IMR-90 (cell line): ENCODE data around the gene CDH13. TPM values are rescaled to one million over a fixed set of nuclear protein-coding genes. Genes with fewer than 3 reads are reported as not detected.

Experiments
- ATAC-seq: fragments of 200-7000 bp; cut with Tn5 transposase; 2 replicates; pipeline ENCODE4 v1.9.1; 2020; ENCODE audit warnings: low read depth, mild to moderate bottlenecking, moderate library complexity
- BruUV-seq: library from RNA; stranded (reverse); fragments of 400-500 nt; replicated peaks from 2 replicates; lab custom pipeline; 2021; lab: Mats Ljungman, UMichigan
- CTCF ChIA-PET: fragments of 300-600 bp; formaldehyde crosslinking; extraction: SDS; loops from one replicate; lab custom pipeline; 2021; ENCODE audit warnings: antibody characterized with exemption; lab: Yijun Ruan, JAX
- POLR2A ChIA-PET: fragments of 300-600 bp; sonication (Branson Sonifier 250); formaldehyde crosslinking; loops from one replicate; lab custom pipeline; 2022; ENCODE audit warnings: antibody characterized with exemption; ENCODE audit not compliant: unreplicated experiment; lab: Charles Lee
- DNase-seq: peaks from one replicate; pipeline ENCODE4 v3.0.0; 2013
- H2AFZ ChIP-seq: replicated peaks from 2 replicates; pipeline ENCODE3; 2013; ENCODE audit warnings: low read length, mild to moderate bottlenecking; ENCODE audit not compliant: poor library complexity
- H2AK5ac ChIP-seq: 2 replicates; pipeline ENCODE4 v1.6.1; 2013; ENCODE audit warnings: low read depth, low read length, inconsistent platforms
- H2AK9ac ChIP-seq: replicated peaks from 2 replicates; pipeline ENCODE3; 2013; ENCODE audit warnings: mild to moderate bottlenecking, low read depth, low read length, moderate library complexity; ENCODE audit not compliant: poor library complexity
- H2BK120ac ChIP-seq: 2 replicates; pipeline ENCODE4 v1.6.1; 2013; ENCODE audit warnings: low read depth, low read length, inconsistent platforms
- H2BK15ac ChIP-seq: 3 replicates; pipeline ENCODE4 v1.6.1; 2013; ENCODE audit warnings: low read depth, low read length, inconsistent platforms
- H2BK20ac ChIP-seq: 2 replicates; pipeline ENCODE4 v1.6.1; 2013; ENCODE audit warnings: low read depth, mild to moderate bottlenecking, inconsistent platforms, low read length, moderate library complexity
- H2BK5ac ChIP-seq: 2 replicates; pipeline ENCODE4 v1.6.1; 2013; ENCODE audit warnings: mild to moderate bottlenecking, low read depth, low read length, inconsistent platforms; ENCODE audit not compliant: poor library complexity, severe bottlenecking
- H3K14ac ChIP-seq: replicated peaks from 2 replicates; pipeline ENCODE4 v1.6.1; 2013; ENCODE audit warnings: low read depth, low read length, inconsistent platforms
- H3K18ac ChIP-seq: 2 replicates; pipeline ENCODE4 v1.6.1; 2013; ENCODE audit warnings: low read depth, low read length, control low read depth
- H3K23ac ChIP-seq: 2 replicates; pipeline ENCODE4 v1.6.1; 2013; ENCODE audit warnings: low read depth, low read length, inconsistent platforms
- H3K27ac ChIP-seq: 2 replicates; pipeline ENCODE4 v1.5.1; 2013; ENCODE audit warnings: mild to moderate bottlenecking, control low read depth, low read length; ENCODE audit not compliant: insufficient read depth
- H3K27me3 ChIP-seq: 2 replicates; pipeline ENCODE4 v1.6.1; 2013; ENCODE audit warnings: low read length; ENCODE audit not compliant: control insufficient read depth, insufficient read depth
- H3K36me3 ChIP-seq: 2 replicates; pipeline ENCODE4 v1.6.1; 2013; ENCODE audit warnings: low read length, mixed read lengths; ENCODE audit not compliant: control insufficient read depth, insufficient read depth
- H3K4ac ChIP-seq: 2 replicates; pipeline ENCODE4 v1.6.1; 2013; ENCODE audit warnings: low read depth, low read length, inconsistent platforms
- H3K4me1 ChIP-seq: 2 replicates; pipeline ENCODE4 v1.6.1; 2013; ENCODE audit warnings: low read length, mixed read lengths; ENCODE audit not compliant: control insufficient read depth, insufficient read depth
- H3K4me2 ChIP-seq: 2 replicates; pipeline ENCODE4 v1.6.1; 2013; ENCODE audit warnings: low read depth, mild to moderate bottlenecking, control low read depth, low read length, moderate library complexity
- H3K4me3 ChIP-seq: 2 replicates; pipeline ENCODE4 v1.5.1; 2013; ENCODE audit warnings: low read depth, mild to moderate bottlenecking, control low read depth, low read length, moderate library complexity; ENCODE audit not compliant: insufficient read depth
- H3K56ac ChIP-seq: 2 replicates; pipeline ENCODE4 v1.6.1; 2013; ENCODE audit warnings: low read length, inconsistent platforms; ENCODE audit not compliant: insufficient read depth; ENCODE audit errors: extremely low read depth
- H3K79me1 ChIP-seq, 2 experiments: 2 replicates each; pipeline ENCODE4 v1.6.1; 2013; ENCODE audit warnings: low read length in 2 of 2, inconsistent platforms in 1 of 2, low read depth in 1 of 2
- H3K9ac ChIP-seq: 2 replicates; pipeline ENCODE4 v1.6.1; 2013; ENCODE audit warnings: low read depth, low read length, control low read depth
- H3K9me1 ChIP-seq: 2 replicates; pipeline ENCODE4 v1.6.1; 2013; ENCODE audit warnings: low read length, inconsistent platforms; ENCODE audit not compliant: insufficient read depth
- H3K9me3 ChIP-seq: 2 replicates; pipeline ENCODE4 v1.6.1; 2013; ENCODE audit warnings: low read length; ENCODE audit not compliant: control insufficient read depth, insufficient read depth
- H4K20me1 ChIP-seq: 2 replicates; pipeline ENCODE4 v1.6.1; 2013; ENCODE audit warnings: low read length, inconsistent platforms; ENCODE audit not compliant: insufficient read depth
- H4K5ac ChIP-seq: 2 replicates; pipeline ENCODE4 v1.6.1; 2013; ENCODE audit warnings: mild to moderate bottlenecking, low read depth, low read length, control low read depth
- H4K8ac ChIP-seq, 2 experiments: 2 replicates each; pipeline ENCODE4 v1.6.1; 2013; ENCODE audit warnings: low read depth in 2 of 2, low read length in 2 of 2, control low read depth in 1 of 2, inconsistent platforms in 1 of 2
- H4K91ac ChIP-seq: 2 replicates; pipeline ENCODE4 v1.6.1; 2013; ENCODE audit warnings: low read depth, low read length, inconsistent platforms; ENCODE audit not compliant: insufficient read depth
- CEBPB ChIP-seq: IDR thresholded peaks from 2 replicates; pipeline ENCODE4 v1.6.1; 2012; ENCODE audit warnings: low read depth, low read length, improper control_type of control experiment
- CHD1 ChIP-seq: IDR thresholded peaks from 2 replicates; pipeline ENCODE4 v1.6.1; 2012; ENCODE audit warnings: low read depth, low read length, improper control_type of control experiment
- WGBS, 2 experiments: methylation state at CpG; one replicate each; pipeline versions ENCODE4 v1.1.5 to v1.1.7; 2013; ENCODE audit warnings: missing lambda C conversion rate in 2 of 2; ENCODE audit not compliant: insufficient read length in 1 of 2; ENCODE audit errors: extremely low coverage in 2 of 2; 5-methylcytosine and 5-hydroxymethylcytosine counted together
- dilution Hi-C: fragments of 300-500 bp; cut with HindIII; formaldehyde crosslinking; loops from one replicate; pipeline ENCODE4 v1.14.3; 2018; ENCODE audit warnings: low sequenced_read_pairs; ENCODE audit not compliant: unreplicated experiment
- in situ Hi-C: fragments of 300-500 bp; cut with MboI; formaldehyde crosslinking; loops from 3 replicates; pipeline ENCODE4 v1.14.3; 2019; ENCODE audit warnings: low sequenced_read_pairs, inconsistent platforms, mixed read lengths
- intact Hi-C: fragments of 100-400 bp; cut with micrococcal nuclease; formaldehyde crosslinking; loops from 2 replicates; pipeline ENCODE4 v1.10.0; 2022
- polyA plus RNA-seq, 3 experiments: library from polyadenylated mRNA; depleted of rRNA; stranded (reverse); fragments of >200 nt; gene quantifications; 2 replicates each; pipeline ENCODE4 v1.2.3, GENCODE V29; 2012; ENCODE audit warnings: low replicate concordance in 1 of 3
- total RNA-seq: library from RNA; depleted of rRNA; stranded (reverse); fragments of >200 nt; gene quantifications from 2 replicates; pipeline ENCODE4 v1.2.3, GENCODE V29; 2012

Gene CDH13
- total and polyA plus RNA-seq, 2 of the 4 experiments (the other 2 are of a cell fraction) = 61.6 to 74.7 TPM

GRCh38 chr16:83727018-83727417 lies 1100.2 kb downstream of the CDH13 start:
- WGBS, 2 experiments = no CpG with 5 or more reads among the region's 10 CpGs
- no peaks in the 10 kb centered on the region for H3K9me1 ChIP-seq
- H4K91ac ChIP-seq = no peak overlapping the region
- DNase-seq (peak; percentile 57), ATAC-seq (no peak)
- H3K4me1 ChIP-seq = no peaks in the 10 kb centered on the region
- dilution Hi-C loops (no loop called here), in situ Hi-C loops (no loop called here), intact Hi-C loops (no loop called here)
- POLR2A ChIA-PET = no interaction called here
- H2BK5ac ChIP-seq = no peak overlapping the region
- TF ChIP-seq CEBPB (peak; percentile 14; the same call in 1 of the 2 replicates), CHD1 (no peak)
- H3K9me3 ChIP-seq = peaks cover 5% of the 10 kb centered on the region; the same call in 1 of the 2 replicates
- no peak overlapping the region for H3K4ac ChIP-seq
- H2AFZ ChIP-seq = no peak overlapping the region
- H3K23ac ChIP-seq = no peak overlapping the region
- H2BK15ac ChIP-seq = no peak overlapping the region
- H2BK120ac ChIP-seq = no peak overlapping the region
- no peaks in the 10 kb centered on the region for H3K79me1 ChIP-seq
- no peak overlapping the region for H3K4me3 ChIP-seq
- no peak overlapping the region for H2AK5ac ChIP-seq
- no peak overlapping the region for H3K18ac ChIP-seq
- no peak overlapping the region for H3K14ac ChIP-seq
- CTCF ChIA-PET = no interaction called here
- no peak overlapping the region for H4K8ac ChIP-seq
- H4K20me1 ChIP-seq = no peaks in the 10 kb centered on the region
- no peak overlapping the region for H2BK20ac ChIP-seq
- no peaks in the 10 kb centered on the region for H3K36me3 ChIP-seq
- H3K4me2 ChIP-seq = no peak overlapping the region
- BruUV-seq = no TSS peak
- no peak overlapping the region for H2AK9ac ChIP-seq
- H3K27me3 ChIP-seq = no peaks in the 10 kb centered on the region
- no peak overlapping the region for H3K27ac ChIP-seq
- H3K56ac ChIP-seq = no peak overlapping the region
- no peak overlapping the region for H4K5ac ChIP-seq
- H3K9ac ChIP-seq = no peak overlapping the region
